Aortic smooth muscle cell (primary cell): ENCODE data around the gene PLEK2. TPM values are rescaled to one million over a fixed set of nuclear protein-coding genes. Genes with fewer than 3 reads are reported as not detected.

Experiments
- total RNA-seq: library from RNA; depleted of rRNA; stranded (reverse); fragments of >200 nt; gene quantifications from 2 replicates; pipeline ENCODE4 v1.2.3, GENCODE V29; 2014

The PLEK2 gene
- 2.2 and 2.9 TPM in 2 replicates for total RNA-seq

DNA sequence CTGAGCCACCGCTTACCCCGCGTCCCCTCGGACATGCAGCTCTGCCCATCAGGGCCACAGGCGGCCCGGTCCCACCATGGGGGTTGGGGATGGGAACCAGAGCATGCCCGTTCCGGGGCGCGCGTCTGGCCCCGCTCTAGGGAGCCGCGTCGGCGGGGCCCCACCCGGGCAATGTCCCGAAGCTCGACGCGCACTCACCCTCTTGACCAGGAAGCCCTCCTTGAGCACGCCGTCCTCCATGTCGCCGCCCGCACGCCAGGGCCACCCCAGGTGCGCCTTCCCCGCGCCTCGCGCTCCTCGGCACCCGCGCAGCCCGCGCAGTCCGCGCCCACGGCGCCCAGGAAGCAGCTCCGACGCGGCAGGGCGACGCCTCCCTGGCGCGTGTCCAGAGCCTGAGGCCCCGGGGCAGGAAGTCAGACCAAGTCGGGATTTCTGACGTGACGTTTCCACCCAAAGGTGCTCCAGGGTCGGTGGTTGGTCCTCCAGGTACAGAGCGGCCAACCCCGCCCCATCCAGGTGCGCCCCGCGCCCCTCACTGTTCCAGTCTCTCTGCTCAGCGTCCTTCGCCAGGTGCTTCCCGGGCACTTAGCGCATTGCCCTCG lies at the start of gene PLEK2:
Gene PLEK2, minus strand, starts transcription at position 346 of the 602 bp plus-strand sequence. Its CDS starts 106 bp downstream, at position 240.

GRCh38 chr14:67359775-67360469 lies 52.0 kb downstream of the PLEK2 start, which contains the start of the genes ATP6V1D and EIF2S1:
TSS of gene ATP6V1D (minus strand) at chr14:67359804. CDS start at chr14:67359698, 106 bp downstream.
TSS of gene EIF2S1 (plus strand) at chr14:67360328. CDS start at chr14:67364768, 4,440 bp downstream.

Other genes with a start within 250 kb of the PLEK2 start
- not detected in 2 replicates for gene GARIN2, start 222.7 kb downstream of the PLEK2 start, total RNA-seq
- 19.2 and 26.2 TPM in 2 replicates for gene PALS1, start 170.7 kb downstream of the PLEK2 start, total RNA-seq
- 151 and 158 TPM in 2 replicates for gene ATP6V1D, start 52.4 kb downstream of the PLEK2 start, total RNA-seq
- gene EIF2S1, start 51.8 kb downstream of the PLEK2 start, total RNA-seq, result 223 and 261 TPM in 2 replicates
- 1.1 and 1.2 TPM in 2 replicates for gene TMEM229B, start 76.6 kb upstream of the PLEK2 start, total RNA-seq
- 0.19 and 0.26 TPM in 2 replicates for gene PLEKHH1, start 121.1 kb upstream of the PLEK2 start, total RNA-seq
- gene PIGH, start 188.1 kb upstream of the PLEK2 start, total RNA-seq, result 10.1 and 12.3 TPM in 2 replicates
- 4.0 and 5.4 TPM in 2 replicates for gene ARG2, start 207.8 kb upstream of the PLEK2 start, total RNA-seq